ENCODE data around the gene CEACAM7.

DNA sequence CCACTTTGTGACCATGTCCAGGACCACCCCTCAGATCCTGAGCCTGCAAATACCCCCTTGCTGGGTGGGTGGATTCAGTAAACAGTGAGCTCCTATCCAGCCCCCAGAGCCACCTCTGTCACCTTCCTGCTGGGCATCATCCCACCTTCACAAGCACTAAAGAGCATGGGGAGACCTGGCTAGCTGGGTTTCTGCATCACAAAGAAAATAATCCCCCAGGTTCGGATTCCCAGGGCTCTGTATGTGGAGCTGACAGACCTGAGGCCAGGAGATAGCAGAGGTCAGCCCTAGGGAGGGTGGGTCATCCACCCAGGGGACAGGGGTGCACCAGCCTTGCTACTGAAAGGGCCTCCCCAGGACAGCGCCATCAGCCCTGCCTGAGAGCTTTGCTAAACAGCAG is 7.7 kb upstream of the CEACAM7 start:
- no peak for TF ChIP-seq CTCF (IDR thresholded peaks at IDR 0.05)
- TF ChIP-seq ZFX (IDR thresholded peaks at IDR 0.05; ENCODE audit: borderline replicate concordance): no peak
